Measurements from ENCODE around the gene CLSTN2.

DNA sequence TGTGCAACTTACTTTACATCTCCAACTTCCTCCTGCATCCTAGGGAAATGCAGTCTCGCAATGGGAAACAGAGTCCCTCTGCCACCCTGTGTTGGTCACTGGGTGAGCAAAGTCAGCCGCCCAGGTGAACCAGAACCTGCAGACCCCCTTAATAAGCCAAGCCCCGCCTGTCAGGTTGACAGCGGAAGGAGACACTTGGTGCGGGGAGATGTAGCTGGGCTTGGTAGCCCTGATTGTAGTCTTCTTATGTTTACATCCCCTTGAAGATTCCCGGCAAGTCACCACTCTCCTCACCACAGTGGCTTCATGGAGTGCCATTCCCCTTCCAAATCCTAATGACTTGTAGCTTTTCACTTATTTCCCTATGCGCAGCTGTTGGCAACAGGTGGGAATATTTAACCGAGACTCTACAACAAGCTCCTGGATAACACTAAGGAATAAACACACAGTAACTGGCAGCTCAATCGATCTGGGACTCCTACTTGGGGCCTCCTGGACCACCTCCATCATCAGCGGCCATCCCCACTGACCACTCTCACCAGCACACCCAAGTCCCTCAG, 17.7 kb upstream of the CLSTN2 start:
- no peak for TF ChIP-seq EZH2 (IDR thresholded peaks at IDR 0.05; ENCODE audit: low read length, unreplicated experiment)
- TF ChIP-seq, protein P1, sequence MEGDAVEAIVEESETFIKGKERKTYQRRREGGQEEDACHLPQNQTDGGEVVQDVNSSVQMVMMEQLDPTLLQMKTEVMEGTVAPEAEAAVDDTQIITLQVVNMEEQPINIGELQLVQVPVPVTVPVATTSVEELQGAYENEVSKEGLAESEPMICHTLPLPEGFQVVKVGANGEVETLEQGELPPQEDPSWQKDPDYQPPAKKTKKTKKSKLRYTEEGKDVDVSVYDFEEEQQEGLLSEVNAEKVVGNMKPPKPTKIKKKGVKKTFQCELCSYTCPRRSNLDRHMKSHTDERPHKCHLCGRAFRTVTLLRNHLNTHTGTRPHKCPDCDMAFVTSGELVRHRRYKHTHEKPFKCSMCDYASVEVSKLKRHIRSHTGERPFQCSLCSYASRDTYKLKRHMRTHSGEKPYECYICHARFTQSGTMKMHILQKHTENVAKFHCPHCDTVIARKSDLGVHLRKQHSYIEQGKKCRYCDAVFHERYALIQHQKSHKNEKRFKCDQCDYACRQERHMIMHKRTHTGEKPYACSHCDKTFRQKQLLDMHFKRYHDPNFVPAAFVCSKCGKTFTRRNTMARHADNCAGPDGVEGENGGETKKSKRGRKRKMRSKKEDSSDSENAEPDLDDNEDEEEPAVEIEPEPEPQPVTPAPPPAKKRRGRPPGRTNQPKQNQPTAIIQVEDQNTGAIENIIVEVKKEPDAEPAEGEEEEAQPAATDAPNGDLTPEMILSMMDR (conservative IDR thresholded peaks at IDR 0.05; ENCODE audit: low read depth, low read length): no peak

All from PC-3 (cell line).